Myocyte (in vitro differentiated cells): ENCODE data around the gene IGFBPL1. TPM values are rescaled to one million over a fixed set of nuclear protein-coding genes. Genes with fewer than 3 reads are reported as not detected.
"Not testable (repeated sequence)": the region's sequence is repeated elsewhere in the genome, so short reads cannot be mapped to it uniquely, and the experiment has no call there.

Experiments
- DNase-seq: peaks from one replicate; pipeline ENCODE4 v3.0.0-alpha.2; 2012; ENCODE audit warnings: low read depth
- total RNA-seq: library from RNA; depleted of rRNA; stranded (reverse); fragments of >200 nt; gene quantifications from 2 replicates; pipeline ENCODE4 v1.2.3, GENCODE V29; 2014

IGFBPL1 gene
- total RNA-seq, 1 donor from 2014 or later, result 22.9 TPM

GRCh38 chr9:38380230-38380871 is 43.9 kb downstream of the IGFBPL1 start:
- DNase-seq, result peak; percentile 81

- DNase-seq, result not testable (repeated sequence)
Observed at GRCh38 chr9:38377336-38378083, 46.7 kb downstream of the IGFBPL1 start.

GRCh38 chr9:38376021-38376670 is 48.1 kb downstream of the IGFBPL1 start:
- no peak for DNase-seq

GRCh38 chr9:38375572-38375963 is 48.7 kb downstream of the IGFBPL1 start:
- no peak for DNase-seq

GRCh38 chr9:38374847-38375571 is 49.2 kb downstream of the IGFBPL1 start:
- no peak for DNase-seq

- DNase-seq, result no peak
Observed at GRCh38 chr9:38373679-38374078, 50.6 kb downstream of the IGFBPL1 start.

- no peak for DNase-seq
Observed at GRCh38 chr9:38372762-38373619, 51.3 kb downstream of the IGFBPL1 start.

- DNase-seq, result no peak
Observed at GRCh38 chr9:38371495-38371894, 52.8 kb downstream of the IGFBPL1 start.

- DNase-seq, result no peak
Observed at GRCh38 chr9:38370176-38370575, 54.1 kb downstream of the IGFBPL1 start.

GRCh38 chr9:38368731-38369130 is 55.5 kb downstream of the IGFBPL1 start:
- no peak for DNase-seq

- DNase-seq, result no peak
Observed at GRCh38 chr9:38367898-38368297, 56.4 kb downstream of the IGFBPL1 start.

GRCh38 chr9:38363589-38363925 is 60.7 kb downstream of the IGFBPL1 start:
- peak; percentile 62 for DNase-seq

- DNase-seq, result peak; percentile 87
Observed at GRCh38 chr9:38362852-38363588, 61.2 kb downstream of the IGFBPL1 start.

- DNase-seq, result peak; percentile 42
Observed at GRCh38 chr9:38361473-38361850, 62.8 kb downstream of the IGFBPL1 start.

GRCh38 chr9:38360839-38361472 is 63.3 kb downstream of the IGFBPL1 start:
- peak; percentile 52 for DNase-seq

GRCh38 chr9:38359689-38360385 is 64.4 kb downstream of the IGFBPL1 start:
- DNase-seq, result peak; percentile 86

GRCh38 chr9:38359297-38359653 is 65.0 kb downstream of the IGFBPL1 start:
- DNase-seq, result no peak

- peak; percentile 94 for DNase-seq
Observed at GRCh38 chr9:38358390-38359296, 65.6 kb downstream of the IGFBPL1 start.
